Endothelial cell of umbilical vein (primary cell): ENCODE data around the gene SMARCA1. TPM values are rescaled to one million over a fixed set of nuclear protein-coding genes. Genes with fewer than 3 reads are reported as not detected.

Experiments used
- BruUV-seq: library from RNA; stranded (reverse); fragments of 400-500 nt; replicated peaks from 2 replicates; lab custom pipeline; 2021; lab: Mats Ljungman, UMichigan
- CTCF ChIA-PET: fragments of 300-600, 350-600 bp; sonication (Branson Sonifier 250); formaldehyde crosslinking; loops from one replicate; lab custom pipeline; 2021; ENCODE audit warnings: antibody characterized with exemption, inconsistent platforms; lab: Charles Lee
- POLR2A ChIA-PET: fragments of 300-600, 350-600 bp; sonication (Branson Sonifier 250); formaldehyde crosslinking; loops from one replicate; lab custom pipeline; 2021; ENCODE audit warnings: antibody characterized with exemption, inconsistent platforms; lab: Charles Lee
- DNase-seq: peaks from one replicate; pipeline ENCODE4 v3.0.0-alpha.2; 2011; ENCODE audit warnings: low read depth, low spot score
- FAIRE-seq: peaks from 2 replicates; lab custom pipeline; 2011; peaks lifted over from hg19 to GRCh38; lab: Jason Lieb, UNC
- H2AFZ ChIP-seq: 2 replicates; pipeline ENCODE4 v1.6.0; 2012; ENCODE audit warnings: low read depth, low read length, control low read depth, inconsistent platforms
- H3K27ac ChIP-seq: 2 replicates; pipeline ENCODE4 v1.5.1; 2011; ENCODE audit warnings: low read depth, mild to moderate bottlenecking, control low read depth, low read length, moderate library complexity; ENCODE audit not compliant: insufficient read depth
- H3K27me3 ChIP-seq, 2 experiments: 2 replicates each; pipeline versions ENCODE4 v1.6.0 to v1.6.1; 2011; ENCODE audit warnings: low read length in 2 of 2, mixed read lengths in 1 of 2; ENCODE audit not compliant: control insufficient read depth in 2 of 2, insufficient read depth in 2 of 2
- H3K36me3 ChIP-seq, 2 experiments: 2 replicates in 1 of 2; 3 replicates in 1 of 2; pipeline ENCODE4 v1.5.1; 2011; ENCODE audit warnings: low read length in 2 of 2, mild to moderate bottlenecking in 1 of 2, moderate library complexity in 1 of 2; ENCODE audit not compliant: control insufficient read depth in 2 of 2, insufficient read depth in 2 of 2; ENCODE audit errors: extremely low read depth in 1 of 2
- H3K4me1 ChIP-seq: 3 replicates; pipeline ENCODE4 v1.5.1; 2011; ENCODE audit warnings: mild to moderate bottlenecking, low read length; ENCODE audit not compliant: control insufficient read depth, insufficient read depth; ENCODE audit errors: extremely low read depth
- H3K4me2 ChIP-seq: 2 replicates; pipeline ENCODE4 v1.6.1; 2011; ENCODE audit warnings: low read length, control low read depth, mixed read lengths; ENCODE audit not compliant: insufficient read depth
- H3K4me3 ChIP-seq, 3 experiments: fragments of 200-600 bp in 1 of 3; sonication (generic), shearing (Covaris generic) in 1 of 3; replicated peaks in 1 of 3; 2 replicates each; pipeline ENCODE4 v1.5.1; 2011 to 2016; ENCODE audit warnings: control low read depth in 3 of 3, low read length in 3 of 3, mild to moderate bottlenecking in 2 of 3, inconsistent platforms in 1 of 3, low read depth in 1 of 3, moderate library complexity in 1 of 3; ENCODE audit not compliant: insufficient read depth in 1 of 3
- H3K79me2 ChIP-seq: 2 replicates; pipeline ENCODE4 v1.6.0; 2012; ENCODE audit warnings: low read length, inconsistent platforms; ENCODE audit not compliant: control insufficient read depth, insufficient read depth
- H3K9ac ChIP-seq: replicated peaks from 2 replicates; pipeline ENCODE3; 2011; ENCODE audit warnings: low read length, control low read depth; ENCODE audit not compliant: insufficient read depth; ENCODE audit errors: extremely low read depth
- H3K9me1 ChIP-seq: replicated peaks from 3 replicates; pipeline ENCODE4 v1.6.0; 2011; ENCODE audit warnings: mild to moderate bottlenecking, low read length; ENCODE audit not compliant: control insufficient read depth, insufficient read depth; ENCODE audit errors: extremely low read depth
- H3K9me3 ChIP-seq: replicated peaks from 2 replicates; pipeline ENCODE4 v1.5.1; 2012; ENCODE audit warnings: low read length, inconsistent platforms; ENCODE audit not compliant: control insufficient read depth, insufficient read depth
- H4K20me1 ChIP-seq: replicated peaks from 2 replicates; pipeline ENCODE3; 2011; ENCODE audit warnings: mild to moderate bottlenecking, low read length; ENCODE audit not compliant: control insufficient read depth, insufficient read depth; ENCODE audit errors: extremely low read depth
- CTCF ChIP-seq, 2 donors: IDR thresholded peaks; 1 replicate in 1 of 2; 2 replicates in 1 of 2; pipeline ENCODE4 v1.5.1; 2011; ENCODE audit warnings: low read length in 2 of 2, mild to moderate bottlenecking in 2 of 2, moderate library complexity in 2 of 2, control low read depth in 1 of 2, inconsistent platforms in 1 of 2, low read depth in 1 of 2; ENCODE audit not compliant: insufficient read depth in 1 of 2; ENCODE audit errors: extremely low read depth in 1 of 2
- EZH2 ChIP-seq: IDR thresholded peaks from 2 replicates; pipeline ENCODE4 v1.6.1; 2012; ENCODE audit warnings: borderline replicate concordance, low read depth, mild to moderate bottlenecking, moderate library complexity, low read length, inconsistent platforms; ENCODE audit not compliant: severe bottlenecking
- FOS ChIP-seq: IDR thresholded peaks from 2 replicates; pipeline ENCODE4 v1.6.1; 2011; ENCODE audit warnings: mild to moderate bottlenecking, low read length, moderate library complexity, borderline replicate concordance; ENCODE audit not compliant: insufficient read depth
- GATA2 ChIP-seq: IDR thresholded peaks from 2 replicates; pipeline ENCODE4 v1.7.0; 2011; ENCODE audit warnings: low read depth, mild to moderate bottlenecking, moderate library complexity, mixed read lengths, low read length; ENCODE audit not compliant: insufficient read length, insufficient read depth
- JUN ChIP-seq: IDR thresholded peaks from 2 replicates; pipeline ENCODE4 v1.6.1; 2011; ENCODE audit warnings: borderline replicate concordance, low read depth; ENCODE audit not compliant: insufficient read length, insufficient read depth
- MAX ChIP-seq: IDR thresholded peaks from 2 replicates; pipeline ENCODE4 v1.6.1; 2011; ENCODE audit not compliant: insufficient read depth, insufficient read length
- MYC ChIP-seq: IDR thresholded peaks from one replicate; pipeline ENCODE4 v1.6.1; 2011; ENCODE audit warnings: mild to moderate bottlenecking, low read depth, low read length
- POLR2A ChIP-seq: IDR thresholded peaks from 2 replicates; pipeline ENCODE4 v1.6.1; 2012; ENCODE audit warnings: low read depth, mild to moderate bottlenecking, control low read depth, low read length
- POLR2AphosphoS5 ChIP-seq: IDR thresholded peaks from 2 replicates; pipeline ENCODE4 v1.6.1; 2012; ENCODE audit warnings: low read depth, mild to moderate bottlenecking, control low read depth, low read length, moderate library complexity; ENCODE audit not compliant: insufficient read depth
- dilution Hi-C: fragments of 300-500 bp; cut with MboI; formaldehyde crosslinking; loops from one replicate; pipeline ENCODE4 v1.15.0; 2019; ENCODE audit warnings: low sequenced_read_pairs; ENCODE audit not compliant: extremely low pct_ligation_motif_present
- intact Hi-C: fragments of 100-400 bp; cut with micrococcal nuclease; formaldehyde crosslinking; loops from one replicate; pipeline ENCODE4 v1.10.0; 2022
- polyA plus RNA-seq, 4 experiments: library from polyadenylated mRNA; depleted of rRNA in 3 of 4; stranded (reverse) in 3 of 4; unstranded in 1 of 4; fragments of >200 nt; gene quantifications; 2 replicates each; pipeline versions ENCODE4 v1.2.1 to v1.2.3, GENCODE V29; 2011 to 2012; ENCODE audit warnings: missing spikeins in 1 of 4
- total RNA-seq: library from RNA; stranded (reverse); gene quantifications from 2 replicates; pipeline ENCODE4 v1.2.3, GENCODE V29; 2021

Gene SMARCA1
- total and polyA plus RNA-seq, 2 donors (not counting 3 experiments of a cell fraction or from before 2014, with no cell fraction given): 8.3 to 29.7 TPM

- Histone ChIP-seq H3K4me2 (no peak overlapping the region), H3K9me3 (no peaks in the 10 kb centered on the region), H3K9me1 (no peaks in the 10 kb centered on the region), H3K79me2 (no peaks in the 10 kb centered on the region), H3K36me3 (peaks cover 0 to 7% of the 10 kb centered on the region in 2 experiments), H3K9ac (no peak overlapping the region), H2AFZ (no peak overlapping the region), H3K27me3 (no peaks in the 10 kb centered on the region), H3K27ac (no peak overlapping the region), H3K4me1 (peaks cover 5% of the 10 kb centered on the region), H3K4me3 (no peak overlapping the region), H4K20me1 (no peaks in the 10 kb centered on the region)
- intact Hi-C loops: no loop called here
- DNase-seq: no peak
- ChIA-PET POLR2A (no interaction called here), CTCF (no interaction called here)
- no peak for FAIRE-seq
- TF ChIP-seq POLR2A (no peak), FOS (no peak), MAX (no peak), GATA2 (no peak), POLR2AphosphoS5 (no peak), JUN (no peak), EZH2 (no peak), CTCF (IDR thresholded peaks at IDR 0.05; ENCODE audit: extremely low read depth in 1 of 2, insufficient read depth in 1 of 2, low read depth in 1 of 2, low read length in 2 of 2) (no peak), MYC (no peak)
- dilution Hi-C loops: no loop called here
- no TSS peak for BruUV-seq
Measured at GRCh38 chrX:129490330-129490729, 33.0 kb downstream of the SMARCA1 start.
